Sigmoid colon (tissue), 7 donors: ENCODE measurements around the gene UQCC2. TPM values are rescaled to one million over a fixed set of nuclear protein-coding genes. Genes with fewer than 3 reads are reported as not detected.

Source experiments
- DNase-seq: peaks from one replicate; pipeline ENCODE4 v3.0.0-alpha.2; 2019
- H3K27ac ChIP-seq, 4 donors: fragments of 200-600 bp; sonication (generic); one replicate each; pipeline ENCODE4 v1.5.1; 2016 to 2019; ENCODE audit warnings: mild to moderate bottlenecking in 1 of 4
- H3K27me3 ChIP-seq, 3 donors: fragments of 200-600 bp; sonication (generic); one replicate each; pipeline ENCODE4 v1.5.1; 2019; ENCODE audit warnings: mild to moderate bottlenecking in 1 of 3
- H3K36me3 ChIP-seq, 4 donors: fragments of 200-600 bp; sonication (generic); one replicate each; pipeline ENCODE4 v1.5.1; 2016 to 2019
- H3K4me1 ChIP-seq, 4 donors: fragments of 200-600 bp; sonication (generic); one replicate each; pipeline ENCODE4 v1.5.1; 2017 to 2019
- H3K4me3 ChIP-seq, 4 donors: fragments of 200-600 bp; sonication (generic); one replicate each; pipeline ENCODE4 v1.5.1; 2017 to 2019; ENCODE audit warnings: mild to moderate bottlenecking in 2 of 4, moderate library complexity in 1 of 4
- H3K9me3 ChIP-seq, 4 donors: fragments of 200-600 bp in 3 of 4; sonication (generic) in 3 of 4; one replicate each; pipeline versions ENCODE4 v1.5.1 to v1.6.1; 2013 to 2019
- CTCF ChIP-seq, 4 experiments: fragments of 450-650 bp in 3 of 4; fragments of 200-600 bp in 1 of 4; IDR thresholded peaks; one replicate each; pipeline ENCODE4 v1.5.1; 2016 to 2019; ENCODE audit warnings: antibody characterized with exemption in 4 of 4, mild to moderate bottlenecking in 3 of 4, moderate library complexity in 2 of 4
- EP300 ChIP-seq, 4 donors: sonication (generic); formaldehyde crosslinking; IDR thresholded peaks; one replicate each; pipeline ENCODE4 v1.6.1; 2017; ENCODE audit warnings: antibody characterized with exemption in 4 of 4
- POLR2A ChIP-seq, 2 donors: fragments of 450-650 bp; IDR thresholded peaks; one replicate each; pipeline ENCODE4 v1.6.1; 2016; ENCODE audit warnings: antibody characterized with exemption in 2 of 2, mild to moderate bottlenecking in 2 of 2, moderate library complexity in 2 of 2
- POLR2AphosphoS5 ChIP-seq, 4 donors: sonication (generic); formaldehyde crosslinking; IDR thresholded peaks; one replicate each; pipeline ENCODE4 v1.6.1; 2017; ENCODE audit warnings: antibody characterized with exemption in 4 of 4
- WGBS, 2 donors: extraction: QIAGEN DNeasy Blood & Tissue Kit; methylation state at CpG; one replicate each; pipeline ENCODE4 v1.1.7; 2013; 5-methylcytosine and 5-hydroxymethylcytosine counted together
- intact Hi-C: fragments of 100-400 bp; cut with DNase I; formaldehyde crosslinking; loops from one replicate; pipeline ENCODE4 v1.15.1; 2023
- polyA plus RNA-seq, 3 donors: library from polyadenylated mRNA; stranded (reverse); fragments of 200-250 nt; gene quantifications; one replicate each; pipeline ENCODE4 v1.2.3, GENCODE V29; 2013
- total RNA-seq, 4 donors: library from RNA; depleted of rRNA; stranded (reverse); fragments of >200 nt; gene quantifications; one replicate each; pipeline ENCODE4 v1.1.0, GENCODE V29; 2016
- donor health status: healthy with polysubstance abuse.
- donor health status: Bipolar disorder and iron deficiency.
- donor health status: healthy.

UQCC2 gene
- total and polyA plus RNA-seq, 7 donors = 9.5 to 90.9 (median 34.9) TPM

DNA sequence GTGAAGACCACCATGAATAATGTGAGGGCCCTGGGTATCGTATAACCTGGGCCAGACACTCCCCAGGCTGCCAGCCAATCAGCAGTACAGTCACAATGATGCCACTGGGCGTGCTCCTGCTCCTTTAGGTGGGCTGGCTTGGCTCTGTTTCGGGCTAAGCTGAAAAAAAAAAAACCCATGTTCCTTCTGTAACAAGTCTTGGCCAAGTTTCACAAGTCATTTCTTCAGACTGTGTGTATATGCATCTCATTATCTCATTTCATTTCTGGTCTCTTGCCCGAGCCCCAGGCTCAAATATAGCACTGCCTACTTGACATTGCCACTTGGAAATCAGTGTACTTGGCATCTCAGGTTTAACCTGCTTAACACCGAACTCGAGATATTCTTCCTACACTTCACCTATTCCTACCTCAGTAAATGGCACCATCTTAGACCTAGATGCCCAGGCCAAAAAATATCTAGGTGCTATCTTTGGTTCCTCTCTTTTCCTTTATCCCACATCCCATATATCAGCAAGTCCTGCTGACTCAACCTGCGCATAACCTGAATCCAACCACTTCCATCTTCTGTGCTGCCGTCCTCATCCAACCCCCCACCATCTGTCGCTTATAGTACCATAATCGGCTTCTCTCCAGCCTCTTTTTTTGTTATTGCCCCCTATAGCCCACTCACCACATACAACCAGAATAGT is 1.8 kb downstream of the UQCC2 start:
- H3K27ac ChIP-seq = no peak overlapping the region
- H3K9me3 ChIP-seq = no peaks in the 10 kb centered on the region
- intact Hi-C loops = loop anchor here (2.0 to 5.0 kb wide), 2 partner anchors 53 to 507 kb away; partner anchors contain the start of genes HSD17B8, RXRB and SLC39A7
- TF ChIP-seq POLR2A (IDR thresholded peaks at IDR 0.05) (no peak), EP300 (IDR thresholded peaks at IDR 0.05) (no peak), CTCF (IDR thresholded peaks at IDR 0.05) (no peak), POLR2AphosphoS5 (IDR thresholded peaks at IDR 0.05) (no peak)
- H3K4me3 ChIP-seq = no peak overlapping the region
- WGBS, 2 donors = 94 to 95% methylated on average over 10 of the region's 10 CpGs
- no peak for DNase-seq
- H3K4me1 ChIP-seq = peaks cover 0 to 19% (median 16%) of the 10 kb centered on the region in 4 donors
- no peaks in the 10 kb centered on the region for H3K27me3 ChIP-seq
- peaks cover 0 to 21% (median 0%) of the 10 kb centered on the region in 4 donors for H3K36me3 ChIP-seq

DNA sequence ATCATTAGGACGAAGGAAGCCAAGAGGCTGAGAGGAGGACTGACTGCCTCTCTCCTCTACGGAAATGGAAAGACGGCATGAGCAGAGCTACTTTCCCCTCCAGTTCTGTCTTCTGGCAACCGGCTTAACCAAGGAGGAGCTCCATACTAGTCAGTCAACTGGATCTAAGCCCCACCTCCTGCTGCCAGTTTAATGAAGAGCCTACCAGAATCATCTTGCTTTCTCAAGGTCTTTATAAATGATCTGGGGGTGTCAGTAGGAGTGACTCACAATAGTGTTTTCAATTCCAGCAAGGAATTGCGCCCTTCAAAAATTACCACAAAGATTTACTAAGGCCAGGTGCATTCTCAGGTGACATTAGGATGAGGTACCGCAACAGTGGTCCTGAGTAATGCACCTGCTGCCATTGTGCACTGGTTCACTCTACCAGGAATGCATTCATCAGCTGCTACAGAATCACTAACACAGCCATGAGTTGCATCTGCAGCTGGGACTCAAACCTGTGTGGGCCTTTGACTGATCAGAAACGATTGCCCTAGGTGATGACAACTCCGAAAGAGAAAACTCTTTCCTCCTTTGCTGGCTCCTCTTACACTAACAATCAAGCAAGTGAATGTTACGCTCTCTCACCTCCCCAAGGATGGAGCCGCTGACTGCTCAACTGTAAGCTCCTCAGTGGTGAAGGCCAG is 2.8 kb downstream of the UQCC2 start:
- H3K27me3 ChIP-seq = no peaks in the 10 kb centered on the region
- H3K4me1 ChIP-seq = peaks cover 0 to 19% (median 16%) of the 10 kb centered on the region in 4 donors
- DNase-seq = no peak
- H3K4me3 ChIP-seq = no peak overlapping the region
- H3K9me3 ChIP-seq = no peaks in the 10 kb centered on the region
- no peak for TF ChIP-seq POLR2A (IDR thresholded peaks at IDR 0.05)
- TF ChIP-seq CTCF (IDR thresholded peaks at IDR 0.05) = no peak
- TF ChIP-seq EP300 (IDR thresholded peaks at IDR 0.05) = no peak
- intact Hi-C loops = no loop called here
- H3K36me3 ChIP-seq = peaks cover 0 to 21% (median 0%) of the 10 kb centered on the region in 4 donors
- 95 to 96% methylated on average over 10 of the region's 10 CpGs for WGBS, 2 donors
- H3K27ac ChIP-seq = no peak overlapping the region

- Histone ChIP-seq H3K27ac (no peak overlapping the region), H3K27me3 (no peaks in the 10 kb centered on the region), H3K4me1 (peaks cover 0 to 19% (median 16%) of the 10 kb centered on the region in 4 donors), H3K36me3 (peaks cover 0 to 21% (median 0%) of the 10 kb centered on the region in 4 donors), H3K4me3 (no peak overlapping the region), H3K9me3 (no peaks in the 10 kb centered on the region)
- WGBS, 2 donors = 85 to 92% methylated on average over 5 of the region's 5 CpGs
- intact Hi-C loops = no loop called here
- no peak for DNase-seq
- no peak for TF ChIP-seq POLR2A (IDR thresholded peaks at IDR 0.05)
- TF ChIP-seq EP300 (IDR thresholded peaks at IDR 0.05) = no peak
- no peak for TF ChIP-seq CTCF (IDR thresholded peaks at IDR 0.05)
- no peak for TF ChIP-seq POLR2AphosphoS5 (IDR thresholded peaks at IDR 0.05)
These were observed 3.7 kb downstream of the UQCC2 start for GRCh38 chr6:33707771-33708170.

DNA sequence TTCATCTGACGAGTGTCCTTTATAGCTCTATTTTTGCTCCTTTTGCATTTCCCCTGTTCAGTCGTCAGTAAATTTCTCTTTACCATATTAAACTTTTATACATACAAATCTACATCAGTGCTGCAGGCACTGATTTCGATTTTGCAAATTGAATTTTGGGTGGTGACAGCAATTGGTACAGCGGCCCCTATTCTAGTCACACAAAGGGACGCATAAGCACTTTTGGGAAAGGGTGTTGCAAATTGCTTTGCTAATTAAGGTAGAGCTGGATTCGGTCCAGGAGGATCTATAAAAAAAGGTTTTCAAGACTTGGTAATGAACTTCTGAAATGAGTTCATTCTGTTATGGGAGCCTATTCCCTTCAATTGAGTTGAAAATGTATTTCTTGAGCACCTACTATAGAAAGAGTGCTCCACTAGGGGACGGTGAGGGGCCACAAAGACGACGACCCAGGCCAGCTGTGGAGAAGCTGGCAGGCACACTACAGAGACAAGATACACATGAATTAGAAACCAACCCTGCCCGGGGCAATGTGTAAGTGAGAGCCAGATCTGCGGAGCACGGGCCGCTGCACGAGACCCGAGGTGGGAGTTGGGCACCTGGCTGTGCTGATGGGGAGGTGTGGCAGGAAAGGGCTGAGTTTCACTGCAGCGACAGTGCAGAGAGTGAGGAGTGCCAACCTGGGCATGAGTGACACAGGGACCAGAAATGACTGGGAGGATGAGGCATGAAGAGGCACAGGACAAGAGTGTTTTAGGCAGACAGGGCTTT is 5.4 kb downstream of the UQCC2 start:
- intact Hi-C loops = no loop called here
- no peaks in the 10 kb centered on the region for H3K27me3 ChIP-seq
- 78 to 89% methylated on average over 16 of the region's 16 CpGs for WGBS, 2 donors
- H3K36me3 ChIP-seq = peaks cover 0 to 22% (median 0%) of the 10 kb centered on the region in 4 donors
- no peaks in the 10 kb centered on the region for H3K9me3 ChIP-seq
- TF ChIP-seq EP300 (IDR thresholded peaks at IDR 0.05) (no peak), POLR2A (IDR thresholded peaks at IDR 0.05) (no peak), POLR2AphosphoS5 (IDR thresholded peaks at IDR 0.05) (no peak), CTCF (IDR thresholded peaks at IDR 0.05) (no peak)
- no peak overlapping the region for H3K4me3 ChIP-seq
- H3K4me1 ChIP-seq = peaks cover 0 to 17% (median 11%) of the 10 kb centered on the region in 4 donors
- DNase-seq = peak; percentile 59
- H3K27ac ChIP-seq = no peak overlapping the region
